ENCODE data around the gene HDAC9. TPM values are rescaled to one million over a fixed set of nuclear protein-coding genes. Genes with fewer than 3 reads are reported as not detected.
A peak's percentile ranks its signal among the peaks of the same experiment; 100 is the strongest.
"Not testable (repeated sequence)": the region's sequence is repeated elsewhere in the genome, so short reads cannot be mapped to it uniquely, and the experiment has no call there.

Gene HDAC9
- total RNA-seq, 4 donors from 2014 or later = 3.4 to 7.2 (median 4.5) TPM

GRCh38 chr7:19030281-19030680 is 534.7 kb downstream of the HDAC9 start:
- no peak for TF ChIP-seq POLR2A (IDR thresholded peaks at IDR 0.05)
- no peak for TF ChIP-seq CTCF (IDR thresholded peaks at IDR 0.05)
- no peak for TF ChIP-seq POLR2AphosphoS5 (IDR thresholded peaks at IDR 0.05)
- TF ChIP-seq EP300 (IDR thresholded peaks at IDR 0.05) = no peak
- Histone ChIP-seq H3K4me3 (no peak overlapping the region), H3K36me3 (no peaks in the 10 kb centered on the region), H3K27ac (no peak overlapping the region), H3K9me3 (peaks cover 7% of the 10 kb centered on the region), H3K27me3 (no peaks in the 10 kb centered on the region), H3K4me1 (no peaks in the 10 kb centered on the region)
- no peak for DNase-seq (ENCODE audit: low spot score in 2 of 2)
- 57% methylated on average over 2 of the region's 2 CpGs for WGBS

GRCh38 chr7:19032942-19033341 is 537.4 kb downstream of the HDAC9 start:
- H3K9me3 ChIP-seq = peaks cover 11% of the 10 kb centered on the region
- H3K27me3 ChIP-seq; H3K36me3 ChIP-seq; H3K4me1 ChIP-seq; DNase-seq (ENCODE audit: low spot score in 2 of 2); H3K27ac ChIP-seq; H3K4me3 ChIP-seq: not testable (repeated sequence)
- WGBS = 87% methylated on average over 3 of the region's 3 CpGs

- no peak for DNase-seq (ENCODE audit: low spot score in 2 of 2)
- TF ChIP-seq EP300 (IDR thresholded peaks at IDR 0.05) (no peak), CTCF (IDR thresholded peaks at IDR 0.05) (peak; percentile 28 to 60)
- no peaks in the 10 kb centered on the region for H3K4me1 ChIP-seq
- no peaks in the 10 kb centered on the region for H3K9me3 ChIP-seq
- H3K27me3 ChIP-seq = no peaks in the 10 kb centered on the region
- no peak overlapping the region for H3K27ac ChIP-seq
- H3K36me3 ChIP-seq = no peaks in the 10 kb centered on the region
- H3K4me3 ChIP-seq = no peak overlapping the region
- WGBS = 70% methylated on average over 7 of the region's 7 CpGs
These were observed 556.3 kb downstream of the HDAC9 start for GRCh38 chr7:19051767-19052375.
